NCI-H1694 (cell line): Measurements from ENCODE around the gene CIPC.
A peak's percentile ranks its signal among the peaks of the same experiment; 100 is the strongest.

Source experiments
- DNase-seq: peaks from one replicate; lab custom pipeline; 2025; lab: John Stamatoyannopoulos, UW

The CIPC gene

GRCh38 chr14:77071938-77072388, 26.1 kb upstream of the CIPC start:
- no peak for DNase-seq

- DNase-seq: no peak
Measured at GRCh38 chr14:77074969-77075368, 23.1 kb upstream of the CIPC start.

- DNase-seq: no peak
Measured at GRCh38 chr14:77076113-77076631, 21.9 kb upstream of the CIPC start.

- DNase-seq: no peak
Measured at GRCh38 chr14:77077040-77077439, 21.0 kb upstream of the CIPC start.

- DNase-seq: no peak
Measured at GRCh38 chr14:77082356-77082755, 15.7 kb upstream of the CIPC start.

GRCh38 chr14:77083082-77083481, 15.0 kb upstream of the CIPC start:
- DNase-seq: no peak

GRCh38 chr14:77084985-77085384, 13.1 kb upstream of the CIPC start:
- no peak for DNase-seq

- no peak for DNase-seq
Measured at GRCh38 chr14:77085538-77085937, 12.5 kb upstream of the CIPC start.

- DNase-seq: no peak
Measured at GRCh38 chr14:77086017-77086727, 11.9 kb upstream of the CIPC start.

- no peak for DNase-seq
Measured at GRCh38 chr14:77086951-77087350, 11.1 kb upstream of the CIPC start.

GRCh38 chr14:77087631-77088030, 10.4 kb upstream of the CIPC start:
- DNase-seq: no peak

GRCh38 chr14:77088219-77088618, 9.8 kb upstream of the CIPC start:
- DNase-seq: no peak

GRCh38 chr14:77088645-77089044, 9.4 kb upstream of the CIPC start:
- no peak for DNase-seq

GRCh38 chr14:77091518-77091917, 6.5 kb upstream of the CIPC start:
- DNase-seq: no peak

- DNase-seq: no peak
Measured at GRCh38 chr14:77092676-77093075, 5.4 kb upstream of the CIPC start.

GRCh38 chr14:77094672-77095284, 3.3 kb upstream of the CIPC start:
- DNase-seq: peak; percentile 97

- DNase-seq: peak; percentile 26
Measured at GRCh38 chr14:77097006-77097699, 905 bp upstream of the CIPC start.

- DNase-seq: peak; percentile 65
Measured at GRCh38 chr14:77098529-77099353, 683 bp downstream of the CIPC start.

GRCh38 chr14:77099425-77100167, 1.5 kb downstream of the CIPC start:
- DNase-seq: peak; percentile 40

- DNase-seq: no peak
Measured at GRCh38 chr14:77100961-77101360, 2.9 kb downstream of the CIPC start.

- no peak for DNase-seq
Measured at GRCh38 chr14:77102154-77102553, 4.1 kb downstream of the CIPC start.
